OCI-LY1 (cell line): ENCODE results near the gene DEGS1.

Experiments used
- H2AFZ ChIP-seq: fragments of 200-600 bp; sonication (generic), shearing (Covaris generic); 2 replicates; pipeline ENCODE4 v1.6.0; 2014; ENCODE audit warnings: antibody characterized with exemption, mild to moderate bottlenecking, low read length
- H3F3A ChIP-seq: fragments of 200-600 bp; sonication (generic), shearing (Covaris generic); 2 replicates; pipeline ENCODE4 v1.6.0; 2014; ENCODE audit warnings: mild to moderate bottlenecking, antibody characterized with exemption, low read length, moderate library complexity; ENCODE audit not compliant: insufficient read depth
- H3K27ac ChIP-seq: fragments of 200-600 bp; sonication (generic); 2 replicates; pipeline ENCODE4 v1.5.1; 2014; ENCODE audit warnings: low read length, mixed run types, mild to moderate bottlenecking, low read depth; ENCODE audit not compliant: poor library complexity, severe bottlenecking
- H3K27me3 ChIP-seq: fragments of 200-600 bp; sonication (generic); 2 replicates; pipeline ENCODE4 v1.6.0; 2014; ENCODE audit warnings: antibody characterized with exemption, mild to moderate bottlenecking, low read length, moderate library complexity; ENCODE audit not compliant: insufficient read depth
- H3K36me3 ChIP-seq: fragments of 200-600 bp; sonication (generic); 2 replicates; pipeline ENCODE4 v1.6.1; 2014; ENCODE audit warnings: mild to moderate bottlenecking, antibody characterized with exemption, low read length, moderate library complexity, mixed read lengths; ENCODE audit not compliant: insufficient read depth
- H3K4me1 ChIP-seq: fragments of 200-600 bp; sonication (generic); 2 replicates; pipeline ENCODE4 v1.5.1; 2014; ENCODE audit warnings: mild to moderate bottlenecking, low read length, moderate library complexity; ENCODE audit not compliant: insufficient read depth, severe bottlenecking
- H3K4me2 ChIP-seq: fragments of 200-600 bp; sonication (generic), shearing (Covaris generic); 2 replicates; pipeline ENCODE4 v1.6.1; 2014; ENCODE audit warnings: low read length
- H3K4me3 ChIP-seq: fragments of 200-600 bp; sonication (generic); 2 replicates; pipeline ENCODE4 v1.5.1; 2014; ENCODE audit warnings: low read length, low read depth, mild to moderate bottlenecking, mixed read lengths; ENCODE audit not compliant: poor library complexity, severe bottlenecking
- H3K79me2 ChIP-seq: fragments of 200-600 bp; shearing (Covaris generic); 2 replicates; pipeline ENCODE4 v1.6.1; 2016; ENCODE audit warnings: mixed run types, low read length, mixed read lengths; ENCODE audit not compliant: insufficient read depth
- H3K9ac ChIP-seq: fragments of 200-600 bp; sonication (generic), shearing (Covaris generic); 2 replicates; pipeline ENCODE4 v1.6.1; 2014; ENCODE audit warnings: mild to moderate bottlenecking, low read length, mixed read lengths
- H3K9me2 ChIP-seq: fragments of 200-600 bp; sonication (generic), shearing (Covaris generic); 2 replicates; pipeline ENCODE4 v1.6.1; 2014; ENCODE audit warnings: low read depth, mild to moderate bottlenecking, low read length, mixed read lengths
- H3K9me3 ChIP-seq: fragments of 200-600 bp; shearing (Covaris generic); 2 replicates; pipeline ENCODE4 v1.6.1; 2014; ENCODE audit warnings: low read length, mixed read lengths
- H4K20me1 ChIP-seq: fragments of 200-600 bp; sonication (generic), shearing (Covaris generic); 2 replicates; pipeline ENCODE4 v1.6.0; 2016; ENCODE audit warnings: mild to moderate bottlenecking, low read length; ENCODE audit not compliant: insufficient read depth
- EZH2 ChIP-seq: fragments of 200-600 bp; sonication (generic), shearing (Covaris generic); IDR thresholded peaks from 2 replicates; pipeline ENCODE4 v1.8.0; 2017; ENCODE audit warnings: borderline replicate concordance, mixed run types, mild to moderate bottlenecking, antibody characterized with exemption, low read length, moderate library complexity, mixed read lengths
- TF ChIP-seq, protein P1 (sequence below): fragments of 200-600 bp; sonication (generic), shearing (Covaris generic); IDR thresholded peaks from 2 replicates; pipeline ENCODE4 v1.5.1; 2017; ENCODE audit warnings: mild to moderate bottlenecking, antibody characterized with exemption, low read length, moderate library complexity, mixed read lengths

DEGS1 gene

DNA sequence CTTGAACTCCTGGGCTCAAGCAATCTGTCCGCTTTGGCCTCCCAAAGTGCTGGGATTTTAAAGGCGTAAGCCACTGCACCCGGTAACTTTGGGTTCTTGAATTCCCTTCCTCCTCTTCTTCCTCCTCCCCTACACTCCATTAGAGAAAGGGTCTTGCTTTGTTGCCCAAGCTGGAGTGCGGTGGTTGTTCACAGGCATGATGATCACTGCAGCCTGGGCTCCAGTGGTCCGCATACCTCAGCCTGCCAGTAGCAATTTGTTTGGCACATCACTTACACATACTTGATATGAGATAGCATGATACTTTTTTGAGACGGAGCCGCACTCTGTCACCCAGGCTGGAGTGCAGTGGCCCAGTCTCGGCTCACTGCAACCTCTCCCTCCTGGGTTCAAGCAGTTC is 2.2 kb downstream of the DEGS1 start:
- Histone ChIP-seq H3K4me1 (peaks cover 37% of the 10 kb centered on the region), H3K27me3 (no peaks in the 10 kb centered on the region), H3F3A (no peaks in the 10 kb centered on the region; the same call in 1 of the 2 replicates), H4K20me1 (no peaks in the 10 kb centered on the region), H3K27ac (peak overlapping the region; percentile 86), H3K9ac (peak overlapping the region; percentile 90), H3K9me3 (no peaks in the 10 kb centered on the region; the same call in 1 of the 2 replicates), H3K4me3 (peak overlapping the region; percentile 88), H3K79me2 (peaks cover 65% of the 10 kb centered on the region), H3K36me3 (peaks cover 36% of the 10 kb centered on the region), H2AFZ (no peak overlapping the region), H3K4me2 (peak overlapping the region; percentile 81), H3K9me2 (no peaks in the 10 kb centered on the region)
- TF ChIP-seq, protein P1, sequence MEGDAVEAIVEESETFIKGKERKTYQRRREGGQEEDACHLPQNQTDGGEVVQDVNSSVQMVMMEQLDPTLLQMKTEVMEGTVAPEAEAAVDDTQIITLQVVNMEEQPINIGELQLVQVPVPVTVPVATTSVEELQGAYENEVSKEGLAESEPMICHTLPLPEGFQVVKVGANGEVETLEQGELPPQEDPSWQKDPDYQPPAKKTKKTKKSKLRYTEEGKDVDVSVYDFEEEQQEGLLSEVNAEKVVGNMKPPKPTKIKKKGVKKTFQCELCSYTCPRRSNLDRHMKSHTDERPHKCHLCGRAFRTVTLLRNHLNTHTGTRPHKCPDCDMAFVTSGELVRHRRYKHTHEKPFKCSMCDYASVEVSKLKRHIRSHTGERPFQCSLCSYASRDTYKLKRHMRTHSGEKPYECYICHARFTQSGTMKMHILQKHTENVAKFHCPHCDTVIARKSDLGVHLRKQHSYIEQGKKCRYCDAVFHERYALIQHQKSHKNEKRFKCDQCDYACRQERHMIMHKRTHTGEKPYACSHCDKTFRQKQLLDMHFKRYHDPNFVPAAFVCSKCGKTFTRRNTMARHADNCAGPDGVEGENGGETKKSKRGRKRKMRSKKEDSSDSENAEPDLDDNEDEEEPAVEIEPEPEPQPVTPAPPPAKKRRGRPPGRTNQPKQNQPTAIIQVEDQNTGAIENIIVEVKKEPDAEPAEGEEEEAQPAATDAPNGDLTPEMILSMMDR, result no peak
- no peak for TF ChIP-seq EZH2

DNA sequence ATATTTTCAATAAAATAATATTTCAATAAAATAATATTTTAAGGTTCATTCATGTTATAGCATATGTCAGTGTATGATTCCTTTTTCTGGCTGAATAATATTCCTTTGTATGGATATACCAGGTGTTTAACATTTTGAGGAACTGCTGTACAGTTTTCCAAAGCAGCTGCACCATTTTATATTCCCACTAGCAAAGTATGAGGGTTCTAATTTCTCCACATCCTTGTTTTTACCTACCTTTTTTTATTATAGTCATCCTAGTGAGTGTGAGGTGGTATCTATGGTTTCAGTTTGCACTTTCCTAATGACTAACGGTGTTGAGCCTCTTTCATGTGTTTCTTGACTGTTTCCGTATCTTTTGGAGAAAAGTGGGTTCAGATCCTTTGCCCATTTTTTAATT is 5.2 kb downstream of the DEGS1 start:
- H4K20me1 ChIP-seq, result no peaks in the 10 kb centered on the region
- no peak overlapping the region for H3K4me3 ChIP-seq
- no peaks in the 10 kb centered on the region for H3K9me2 ChIP-seq
- no peaks in the 10 kb centered on the region; the same call in 1 of the 2 replicates for H3K9me3 ChIP-seq
- no peaks in the 10 kb centered on the region for H3F3A ChIP-seq
- H3K27me3 ChIP-seq, result no peaks in the 10 kb centered on the region
- peaks cover 25% of the 10 kb centered on the region for H3K4me1 ChIP-seq
- no peak overlapping the region for H3K27ac ChIP-seq
- TF ChIP-seq, protein P1, result no peak
- TF ChIP-seq EZH2, result no peak
- peaks cover 64% of the 10 kb centered on the region for H3K36me3 ChIP-seq
- H3K4me2 ChIP-seq, result no peak overlapping the region
- no peak overlapping the region for H2AFZ ChIP-seq
- no peak overlapping the region for H3K9ac ChIP-seq
- H3K79me2 ChIP-seq, result peaks cover 66% of the 10 kb centered on the region

DNA sequence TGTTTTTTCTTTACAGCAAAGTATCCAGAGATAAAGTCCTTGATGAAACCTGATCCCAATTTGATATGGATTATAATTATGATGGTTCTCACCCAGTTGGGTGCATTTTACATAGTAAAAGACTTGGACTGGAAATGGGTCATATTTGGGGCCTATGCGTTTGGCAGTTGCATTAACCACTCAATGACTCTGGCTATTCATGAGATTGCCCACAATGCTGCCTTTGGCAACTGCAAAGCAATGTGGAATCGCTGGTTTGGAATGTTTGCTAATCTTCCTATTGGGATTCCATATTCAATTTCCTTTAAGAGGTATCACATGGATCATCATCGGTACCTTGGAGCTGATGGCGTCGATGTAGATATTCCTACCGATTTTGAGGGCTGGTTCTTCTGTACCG is 6.5 kb downstream of the DEGS1 start:
- H3K4me2 ChIP-seq, result no peak overlapping the region
- no peaks in the 10 kb centered on the region for H4K20me1 ChIP-seq
- H3K79me2 ChIP-seq, result peaks cover 57% of the 10 kb centered on the region
- no peak overlapping the region for H2AFZ ChIP-seq
- no peaks in the 10 kb centered on the region; the same call in 1 of the 2 replicates for H3K9me3 ChIP-seq
- H3K9me2 ChIP-seq, result no peaks in the 10 kb centered on the region
- H3K4me3 ChIP-seq, result no peak overlapping the region
- H3K27me3 ChIP-seq, result no peaks in the 10 kb centered on the region
- TF ChIP-seq EZH2, result no peak
- TF ChIP-seq, protein P1, result no peak
- H3K9ac ChIP-seq, result no peak overlapping the region
- H3K27ac ChIP-seq, result no peak overlapping the region
- peaks cover 75% of the 10 kb centered on the region for H3K36me3 ChIP-seq
- no peaks in the 10 kb centered on the region for H3F3A ChIP-seq
- H3K4me1 ChIP-seq, result peaks cover 22% of the 10 kb centered on the region
